Mesodermal cell (in vitro differentiated cells): Measurements from ENCODE around the gene CGRRF1.

Experiments
- H3K27ac ChIP-seq: 2 replicates; pipeline ENCODE4 v1.7.0; 2013; ENCODE audit warnings: mild to moderate bottlenecking, low read depth, low read length, moderate library complexity; ENCODE audit not compliant: severe bottlenecking
- H3K36me3 ChIP-seq: 2 replicates; pipeline ENCODE4 v1.7.1; 2013; ENCODE audit warnings: mild to moderate bottlenecking, low read length, moderate library complexity; ENCODE audit not compliant: control insufficient read depth, insufficient read depth
- H3K4me1 ChIP-seq: one replicate; pipeline ENCODE4 v1.7.1; 2013; ENCODE audit warnings: mild to moderate bottlenecking, low read length; ENCODE audit not compliant: insufficient read depth, control insufficient read depth, poor library complexity, severe bottlenecking
- H3K4me3 ChIP-seq: 2 replicates; pipeline ENCODE4 v1.7.0; 2013; ENCODE audit warnings: low read length, control low read depth, mild to moderate bottlenecking; ENCODE audit not compliant: insufficient read depth, poor library complexity, severe bottlenecking; ENCODE audit errors: extremely low read depth
- H3K9me3 ChIP-seq: 2 replicates; pipeline ENCODE4 v1.7.1; 2013; ENCODE audit warnings: mild to moderate bottlenecking, low read length, moderate library complexity; ENCODE audit not compliant: control insufficient read depth
- WGBS, 2 experiments: methylation state at CpG; one replicate each; pipeline ENCODE4 v1.1.5; 2013; ENCODE audit warnings: missing lambda C conversion rate in 2 of 2; ENCODE audit not compliant: insufficient coverage in 2 of 2; 5-methylcytosine and 5-hydroxymethylcytosine counted together

CGRRF1 gene

GRCh38 chr14:54577494-54577893 is 67.8 kb downstream of the CGRRF1 start:
- Histone ChIP-seq H3K4me1 (peaks cover 29% of the 10 kb centered on the region), H3K9me3 (no peaks in the 10 kb centered on the region), H3K4me3 (no peak overlapping the region), H3K36me3 (peaks cover 81% of the 10 kb centered on the region), H3K27ac (no peak overlapping the region)
- 93 to 98% methylated on average over 4 to 5 of the region's 6 CpGs for WGBS, 2 experiments

- 94 to 100% methylated on average over 2 of the region's 3 CpGs for WGBS, 2 experiments
- no peak overlapping the region for H3K27ac ChIP-seq
Observed at GRCh38 chr14:54577977-54578376, 68.3 kb downstream of the CGRRF1 start.

GRCh38 chr14:54579621-54580020 is 69.9 kb downstream of the CGRRF1 start:
- H3K4me1 ChIP-seq = peaks cover 15% of the 10 kb centered on the region
- WGBS, 2 experiments = 50 to 89% methylated on average over 1 of the region's 1 CpG
- H3K9me3 ChIP-seq = no peaks in the 10 kb centered on the region
- H3K4me3 ChIP-seq = no peak overlapping the region
- peaks cover 79% of the 10 kb centered on the region for H3K36me3 ChIP-seq
- no peak overlapping the region for H3K27ac ChIP-seq

More at GRCh38 chr14:54577977-54578376, 68.3 kb downstream of the CGRRF1 start:
- Histone ChIP-seq H3K36me3 (peaks cover 82% of the 10 kb centered on the region), H3K4me3 (no peak overlapping the region), H3K4me1 (peaks cover 28% of the 10 kb centered on the region), H3K9me3 (no peaks in the 10 kb centered on the region)

GRCh38 chr14:54580933-54581332 is 71.2 kb downstream of the CGRRF1 start:
- WGBS, 2 experiments = 93 to 100% methylated on average over 1 to 2 of the region's 3 CpGs
- Histone ChIP-seq H3K36me3 (peaks cover 75% of the 10 kb centered on the region), H3K4me3 (no peak overlapping the region), H3K9me3 (no peaks in the 10 kb centered on the region), H3K27ac (no peak overlapping the region), H3K4me1 (peaks cover 4% of the 10 kb centered on the region)

GRCh38 chr14:54582334-54582733 is 72.6 kb downstream of the CGRRF1 start:
- Histone ChIP-seq H3K4me1 (no peaks in the 10 kb centered on the region), H3K27ac (no peak overlapping the region), H3K36me3 (peaks cover 67% of the 10 kb centered on the region), H3K9me3 (no peaks in the 10 kb centered on the region), H3K4me3 (no peak overlapping the region)
- WGBS, 2 experiments = 93 to 97% methylated on average over 4 to 7 of the region's 7 CpGs

- WGBS, 2 experiments = 86 to 100% methylated on average over 1 of the region's 1 CpG
- no peak overlapping the region for H3K4me3 ChIP-seq
- no peaks in the 10 kb centered on the region for H3K9me3 ChIP-seq
- H3K4me1 ChIP-seq = no peaks in the 10 kb centered on the region
- peaks cover 61% of the 10 kb centered on the region for H3K36me3 ChIP-seq
- no peak overlapping the region for H3K27ac ChIP-seq
Observed at GRCh38 chr14:54584097-54584496, 74.4 kb downstream of the CGRRF1 start.

GRCh38 chr14:54585214-54585613 is 75.5 kb downstream of the CGRRF1 start:
- WGBS, 2 experiments = 71 to 80% methylated on average over 1 of the region's 3 CpGs
- no peaks in the 10 kb centered on the region for H3K9me3 ChIP-seq
- no peak overlapping the region for H3K27ac ChIP-seq
- peaks cover 10% of the 10 kb centered on the region for H3K4me1 ChIP-seq
- H3K36me3 ChIP-seq = peaks cover 59% of the 10 kb centered on the region
- H3K4me3 ChIP-seq = no peak overlapping the region
